Measurements from ENCODE around the gene SLC27A4. TPM values are rescaled to one million over a fixed set of nuclear protein-coding genes. Genes with fewer than 3 reads are reported as not detected.
A peak's percentile ranks its signal among the peaks of the same experiment; 100 is the strongest.

SLC27A4 gene
- total and polyA plus RNA-seq, 10 of the 15 experiments (the other 5 are each of a cell fraction or from before 2014, with no cell fraction given) = 0.13 to 14.0 (median 7.6) TPM

DNA sequence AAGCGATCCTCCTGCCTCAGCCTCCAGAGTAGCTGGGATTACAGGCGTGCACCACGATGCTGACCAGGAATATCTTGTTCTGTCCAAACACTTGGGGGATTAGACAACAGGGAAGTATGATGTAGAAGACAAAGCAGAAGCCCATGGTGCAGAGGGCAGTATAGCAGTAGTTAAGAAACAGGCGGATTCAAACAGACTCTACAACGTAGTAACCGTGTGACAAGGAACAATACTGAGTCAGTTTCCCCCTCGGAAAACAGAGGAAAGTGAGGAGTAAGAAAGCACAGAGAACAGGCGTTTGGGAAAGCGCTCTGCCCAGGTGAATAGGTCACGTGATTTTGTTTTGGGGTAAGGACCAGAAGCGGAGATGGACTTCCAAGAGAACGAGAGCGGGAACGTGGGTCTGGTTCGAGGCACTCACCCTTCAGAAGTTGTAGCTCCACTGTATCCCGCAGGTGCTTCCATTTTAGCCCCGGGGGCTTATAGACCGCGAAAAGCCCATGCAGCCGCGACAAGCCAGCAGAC lies 18.4 kb upstream of the SLC27A4 start (continued):
- TF ChIP-seq, protein P1, sequence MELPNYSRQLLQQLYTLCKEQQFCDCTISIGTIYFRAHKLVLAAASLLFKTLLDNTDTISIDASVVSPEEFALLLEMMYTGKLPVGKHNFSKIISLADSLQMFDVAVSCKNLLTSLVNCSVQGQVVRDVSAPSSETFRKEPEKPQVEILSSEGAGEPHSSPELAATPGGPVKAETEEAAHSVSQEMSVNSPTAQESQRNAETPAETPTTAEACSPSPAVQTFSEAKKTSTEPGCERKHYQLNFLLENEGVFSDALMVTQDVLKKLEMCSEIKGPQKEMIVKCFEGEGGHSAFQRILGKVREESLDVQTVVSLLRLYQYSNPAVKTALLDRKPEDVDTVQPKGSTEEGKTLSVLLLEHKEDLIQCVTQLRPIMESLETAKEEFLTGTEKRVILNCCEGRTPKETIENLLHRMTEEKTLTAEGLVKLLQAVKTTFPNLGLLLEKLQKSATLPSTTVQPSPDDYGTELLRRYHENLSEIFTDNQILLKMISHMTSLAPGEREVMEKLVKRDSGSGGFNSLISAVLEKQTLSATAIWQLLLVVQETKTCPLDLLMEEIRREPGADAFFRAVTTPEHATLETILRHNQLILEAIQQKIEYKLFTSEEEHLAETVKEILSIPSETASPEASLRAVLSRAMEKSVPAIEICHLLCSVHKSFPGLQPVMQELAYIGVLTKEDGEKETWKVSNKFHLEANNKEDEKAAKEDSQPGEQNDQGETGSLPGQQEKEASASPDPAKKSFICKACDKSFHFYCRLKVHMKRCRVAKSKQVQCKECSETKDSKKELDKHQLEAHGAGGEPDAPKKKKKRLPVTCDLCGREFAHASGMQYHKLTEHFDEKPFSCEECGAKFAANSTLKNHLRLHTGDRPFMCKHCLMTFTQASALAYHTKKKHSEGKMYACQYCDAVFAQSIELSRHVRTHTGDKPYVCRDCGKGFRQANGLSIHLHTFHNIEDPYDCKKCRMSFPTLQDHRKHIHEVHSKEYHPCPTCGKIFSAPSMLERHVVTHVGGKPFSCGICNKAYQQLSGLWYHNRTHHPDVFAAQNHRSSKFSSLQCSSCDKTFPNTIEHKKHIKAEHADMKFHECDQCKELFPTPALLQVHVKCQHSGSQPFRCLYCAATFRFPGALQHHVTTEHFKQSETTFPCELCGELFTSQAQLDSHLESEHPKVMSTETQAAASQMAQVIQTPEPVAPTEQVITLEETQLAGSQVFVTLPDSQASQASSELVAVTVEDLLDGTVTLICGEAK (IDR thresholded peaks at IDR 0.05; ENCODE audit: borderline replicate concordance) = no peak
- TF ChIP-seq CTCF (IDR thresholded peaks at IDR 0.05 in 2 of 3, conservative IDR thresholded peaks at IDR 0.05 in 1 of 3; ENCODE audit: control insufficient read depth in 2 of 3, extremely low read depth in 1 of 3, insufficient read depth in 1 of 3, low read depth in 3 of 3, low read length in 3 of 3) (no peak), SRF (IDR thresholded peaks at IDR 0.05; ENCODE audit: low read depth in 2 of 2, low read length in 2 of 2) (no peak), ZNF384 (IDR thresholded peaks at IDR 0.05; ENCODE audit: borderline replicate concordance, low read depth, low read length) (no peak), TARDBP (IDR thresholded peaks at IDR 0.05; ENCODE audit: borderline replicate concordance) (no peak), STAT3 (IDR thresholded peaks at IDR 0.05; ENCODE audit: low read depth, low read length) (no peak), WRNIP1 (IDR thresholded peaks at IDR 0.05; ENCODE audit: borderline replicate concordance, low read depth, low read length) (no peak), TCF7 (IDR thresholded peaks at IDR 0.05; ENCODE audit: borderline replicate concordance) (no peak), ATF7 (IDR thresholded peaks at IDR 0.05; ENCODE audit: low read depth) (no peak), USF2 (IDR thresholded peaks at IDR 0.05; ENCODE audit: borderline replicate concordance, low read depth, low read length) (peak; percentile 55), BRCA1 (IDR thresholded peaks at IDR 0.05; ENCODE audit: low read depth, low read length) (no peak), MEF2B (IDR thresholded peaks at IDR 0.05; ENCODE audit: partially characterized antibody, poor library complexity, severe bottlenecking) (no peak), POLR2AphosphoS2 (IDR thresholded peaks at IDR 0.05; ENCODE audit: low read depth, low read length) (no peak), HDGF (IDR thresholded peaks at IDR 0.05) (no peak), KDM1A (IDR thresholded peaks at IDR 0.05; ENCODE audit: borderline replicate concordance) (no peak), NFYA (IDR thresholded peaks at IDR 0.05; ENCODE audit: borderline replicate concordance, low read depth, low read length) (no peak)
- TF ChIP-seq, protein P2, sequence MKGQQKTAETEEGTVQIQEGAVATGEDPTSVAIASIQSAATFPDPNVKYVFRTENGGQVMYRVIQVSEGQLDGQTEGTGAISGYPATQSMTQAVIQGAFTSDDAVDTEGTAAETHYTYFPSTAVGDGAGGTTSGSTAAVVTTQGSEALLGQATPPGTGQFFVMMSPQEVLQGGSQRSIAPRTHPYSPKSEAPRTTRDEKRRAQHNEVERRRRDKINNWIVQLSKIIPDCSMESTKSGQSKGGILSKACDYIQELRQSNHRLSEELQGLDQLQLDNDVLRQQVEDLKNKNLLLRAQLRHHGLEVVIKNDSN (IDR thresholded peaks at IDR 0.05; ENCODE audit: borderline replicate concordance, extremely low read length, insufficient read depth, low read depth, low read length) = peak; percentile 72
- TF ChIP-seq, protein P3, sequence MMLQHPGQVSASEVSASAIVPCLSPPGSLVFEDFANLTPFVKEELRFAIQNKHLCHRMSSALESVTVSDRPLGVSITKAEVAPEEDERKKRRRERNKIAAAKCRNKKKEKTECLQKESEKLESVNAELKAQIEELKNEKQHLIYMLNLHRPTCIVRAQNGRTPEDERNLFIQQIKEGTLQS (IDR thresholded peaks at IDR 0.05; ENCODE audit: borderline replicate concordance, extremely low read depth, low read depth, low read length) = no peak

Data from GM12878 (cell line).